GM19438 (cell line): ENCODE data around the gene GJB1.
A peak's percentile ranks its signal among the peaks of the same experiment; 100 is the strongest.
"Not testable (repeated sequence)": the region's sequence is repeated elsewhere in the genome, so short reads cannot be mapped to it uniquely, and the experiment has no call there.

ENCODE experiments used
- ATAC-seq: cut with Tn5 transposase; IDR thresholded peaks from one replicate; pipeline ENCODE4 v1.9.1; 2021; ENCODE audit warnings: low read depth; ENCODE audit not compliant: unreplicated experiment

Gene GJB1

GRCh38 chrX:71222929-71223328 lies at the start of gene GJB1:
Gene GJB1, plus strand, starts transcription at chrX:71223224. Its CDS starts 484 bp downstream, at chrX:71223708.
- ATAC-seq, result no peak

GRCh38 chrX:71173440-71173839 lies 49.6 kb upstream of the GJB1 start:
- ATAC-seq, result no peak

GRCh38 chrX:71174795-71175194 lies 48.2 kb upstream of the GJB1 start:
- no peak for ATAC-seq

GRCh38 chrX:71175531-71175930 lies 47.5 kb upstream of the GJB1 start:
- ATAC-seq, result no peak

- ATAC-seq, result no peak
These were observed 45.7 kb upstream of the GJB1 start for GRCh38 chrX:71177327-71177726.

- ATAC-seq, result no peak
These were observed 44.1 kb upstream of the GJB1 start for GRCh38 chrX:71178908-71179307.

GRCh38 chrX:71180579-71181265 lies 42.3 kb upstream of the GJB1 start:
- ATAC-seq, result not testable (repeated sequence)

- peak; percentile 52 for ATAC-seq
These were observed 41.5 kb upstream of the GJB1 start for GRCh38 chrX:71181558-71181909.

GRCh38 chrX:71181910-71182799 lies 40.9 kb upstream of the GJB1 start:
- ATAC-seq, result peak; percentile 88

- ATAC-seq, result no peak
These were observed 40.2 kb upstream of the GJB1 start for GRCh38 chrX:71182871-71183270.

- ATAC-seq, result no peak
These were observed 39.7 kb upstream of the GJB1 start for GRCh38 chrX:71183341-71183740.

GRCh38 chrX:71184092-71184491 lies 38.9 kb upstream of the GJB1 start:
- no peak for ATAC-seq

GRCh38 chrX:71184803-71185495 lies 38.1 kb upstream of the GJB1 start:
- no peak for ATAC-seq

GRCh38 chrX:71191248-71191647 lies 31.8 kb upstream of the GJB1 start:
- no peak for ATAC-seq

GRCh38 chrX:71195964-71196649 lies 26.9 kb upstream of the GJB1 start:
- peak; percentile 56 for ATAC-seq

- ATAC-seq, result peak; percentile 71
These were observed 25.0 kb upstream of the GJB1 start for GRCh38 chrX:71198066-71198465.

GRCh38 chrX:71199252-71200008 lies 23.6 kb upstream of the GJB1 start:
- no peak for ATAC-seq

- no peak for ATAC-seq
These were observed 12.2 kb upstream of the GJB1 start for GRCh38 chrX:71210816-71211215.

- no peak for ATAC-seq
These were observed 10.5 kb upstream of the GJB1 start for GRCh38 chrX:71212536-71212935.

- ATAC-seq, result no peak
These were observed 8.9 kb upstream of the GJB1 start for GRCh38 chrX:71214152-71214551.
